Measurements from ENCODE around the gene SOX4. TPM values are rescaled to one million over a fixed set of nuclear protein-coding genes. Genes with fewer than 3 reads are reported as not detected.

The SOX4 gene
- total RNA-seq, 4 donors from 2014 or later, result 4.1 to 6.5 (median 4.8) TPM

- no peak overlapping the region for H3K4me3 ChIP-seq
- TF ChIP-seq POLR2AphosphoS5 (IDR thresholded peaks at IDR 0.05), result no peak
- no peak for TF ChIP-seq POLR2A (IDR thresholded peaks at IDR 0.05; ENCODE audit: low read depth)
- TF ChIP-seq EP300 (IDR thresholded peaks at IDR 0.05), result no peak
- TF ChIP-seq, protein P1, sequence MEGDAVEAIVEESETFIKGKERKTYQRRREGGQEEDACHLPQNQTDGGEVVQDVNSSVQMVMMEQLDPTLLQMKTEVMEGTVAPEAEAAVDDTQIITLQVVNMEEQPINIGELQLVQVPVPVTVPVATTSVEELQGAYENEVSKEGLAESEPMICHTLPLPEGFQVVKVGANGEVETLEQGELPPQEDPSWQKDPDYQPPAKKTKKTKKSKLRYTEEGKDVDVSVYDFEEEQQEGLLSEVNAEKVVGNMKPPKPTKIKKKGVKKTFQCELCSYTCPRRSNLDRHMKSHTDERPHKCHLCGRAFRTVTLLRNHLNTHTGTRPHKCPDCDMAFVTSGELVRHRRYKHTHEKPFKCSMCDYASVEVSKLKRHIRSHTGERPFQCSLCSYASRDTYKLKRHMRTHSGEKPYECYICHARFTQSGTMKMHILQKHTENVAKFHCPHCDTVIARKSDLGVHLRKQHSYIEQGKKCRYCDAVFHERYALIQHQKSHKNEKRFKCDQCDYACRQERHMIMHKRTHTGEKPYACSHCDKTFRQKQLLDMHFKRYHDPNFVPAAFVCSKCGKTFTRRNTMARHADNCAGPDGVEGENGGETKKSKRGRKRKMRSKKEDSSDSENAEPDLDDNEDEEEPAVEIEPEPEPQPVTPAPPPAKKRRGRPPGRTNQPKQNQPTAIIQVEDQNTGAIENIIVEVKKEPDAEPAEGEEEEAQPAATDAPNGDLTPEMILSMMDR (IDR thresholded peaks at IDR 0.05), result no peak
- H3K27me3 ChIP-seq, result no peaks in the 10 kb centered on the region
- no peak for DNase-seq (ENCODE audit: extremely low spot score)
- no peaks in the 10 kb centered on the region for H3K9me3 ChIP-seq
- 82% methylated on average over 10 of the region's 10 CpGs for WGBS
- H3K36me3 ChIP-seq, result no peaks in the 10 kb centered on the region
- intact Hi-C loops (cut with DNase I), result no loop called here
- H3K27ac ChIP-seq (replicated peaks in 1 of 4), result no peak overlapping the region
- H3K4me1 ChIP-seq, result peaks cover 0 to 5% (median 1%) of the 10 kb centered on the region in 4 donors
These were observed 15.1 kb downstream of the SOX4 start for GRCh38 chr6:21608601-21609000.

- H3K36me3 ChIP-seq, result no peaks in the 10 kb centered on the region
- no peak for DNase-seq (ENCODE audit: extremely low spot score)
- H3K27me3 ChIP-seq, result no peaks in the 10 kb centered on the region
- whole genome bisulfite sequencing, result 96% methylated on average over 9 of the region's 28 CpGs
- intact Hi-C loops (cut with DNase I), result no loop called here
- H3K9me3 ChIP-seq, result no peaks in the 10 kb centered on the region
- H3K4me3 ChIP-seq, result no peak overlapping the region
- H3K4me1 ChIP-seq, result peaks cover 0 to 16% (median 11%) of the 10 kb centered on the region in 4 donors
- no peak overlapping the region for H3K27ac ChIP-seq (replicated peaks in 1 of 4)
- TF ChIP-seq EP300 (IDR thresholded peaks at IDR 0.05) (no peak), POLR2A (IDR thresholded peaks at IDR 0.05; ENCODE audit: low read depth) (no peak), POLR2AphosphoS5 (IDR thresholded peaks at IDR 0.05) (no peak)
- TF ChIP-seq, protein P1 (IDR thresholded peaks at IDR 0.05), result no peak
These were observed 16.4 kb downstream of the SOX4 start for GRCh38 chr6:21609881-21610329.

GRCh38 chr6:21610341-21610740 is 16.8 kb downstream of the SOX4 start:
- intact Hi-C loops (cut with DNase I), result no loop called here
- Histone ChIP-seq H3K4me3 (no peak overlapping the region), H3K4me1 (peaks cover 0 to 19% (median 13%) of the 10 kb centered on the region in 4 donors), H3K27ac (replicated peaks in 1 of 4) (no peak overlapping the region), H3K27me3 (no peaks in the 10 kb centered on the region), H3K36me3 (no peaks in the 10 kb centered on the region), H3K9me3 (no peaks in the 10 kb centered on the region)
- DNase-seq (ENCODE audit: extremely low spot score), result no peak
- WGBS, result 84% methylated on average over 5 of the region's 5 CpGs
- TF ChIP-seq, protein P1 (IDR thresholded peaks at IDR 0.05), result no peak
- no peak for TF ChIP-seq EP300 (IDR thresholded peaks at IDR 0.05)
- no peak for TF ChIP-seq POLR2A (IDR thresholded peaks at IDR 0.05; ENCODE audit: low read depth)
- no peak for TF ChIP-seq POLR2AphosphoS5 (IDR thresholded peaks at IDR 0.05)

DNA sequence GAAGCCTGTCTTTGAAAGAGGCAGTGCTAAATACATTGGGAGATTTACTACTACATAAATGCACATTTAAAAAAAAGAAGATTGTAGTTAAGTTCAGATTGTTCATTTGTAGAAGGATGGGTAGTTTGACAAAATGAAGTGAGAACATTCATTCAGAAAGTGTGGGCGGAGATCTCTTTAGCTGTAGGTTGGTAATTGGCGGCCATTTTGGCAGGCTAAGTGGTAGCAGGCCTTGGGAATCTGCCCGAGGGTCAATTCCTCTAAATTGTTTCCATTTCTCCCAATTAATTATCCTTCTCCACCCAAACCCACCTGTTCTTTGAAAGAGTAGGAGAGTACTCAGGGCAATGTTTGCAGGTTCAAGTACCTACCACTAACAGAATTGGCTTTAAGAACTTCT is 17.9 kb downstream of the SOX4 start:
- intact Hi-C loops (cut with DNase I), result no loop called here
- peaks cover 4 to 26% (median 18%) of the 10 kb centered on the region in 4 donors for H3K4me1 ChIP-seq
- no peak overlapping the region for H3K27ac ChIP-seq (replicated peaks in 1 of 4)
- no peaks in the 10 kb centered on the region for H3K36me3 ChIP-seq
- WGBS, result 100% methylated on average over 3 of the region's 3 CpGs
- no peaks in the 10 kb centered on the region for H3K9me3 ChIP-seq
- peak; percentile 14 for DNase-seq (ENCODE audit: extremely low spot score)
- TF ChIP-seq EP300 (IDR thresholded peaks at IDR 0.05) (no peak), POLR2AphosphoS5 (IDR thresholded peaks at IDR 0.05) (no peak), POLR2A (IDR thresholded peaks at IDR 0.05; ENCODE audit: low read depth) (no peak)
- TF ChIP-seq, protein P1 (IDR thresholded peaks at IDR 0.05), result no peak
- H3K4me3 ChIP-seq, result no peak overlapping the region
- H3K27me3 ChIP-seq, result no peaks in the 10 kb centered on the region
